ENCODE data around the gene FLT3. TPM values are rescaled to one million over a fixed set of nuclear protein-coding genes. Genes with fewer than 3 reads are reported as not detected.

FLT3 gene
- total and polyA plus RNA-seq, 9 of the 15 experiments (the other 6 are each of a cell fraction or from before 2014, with no cell fraction given), result not detected

DNA sequence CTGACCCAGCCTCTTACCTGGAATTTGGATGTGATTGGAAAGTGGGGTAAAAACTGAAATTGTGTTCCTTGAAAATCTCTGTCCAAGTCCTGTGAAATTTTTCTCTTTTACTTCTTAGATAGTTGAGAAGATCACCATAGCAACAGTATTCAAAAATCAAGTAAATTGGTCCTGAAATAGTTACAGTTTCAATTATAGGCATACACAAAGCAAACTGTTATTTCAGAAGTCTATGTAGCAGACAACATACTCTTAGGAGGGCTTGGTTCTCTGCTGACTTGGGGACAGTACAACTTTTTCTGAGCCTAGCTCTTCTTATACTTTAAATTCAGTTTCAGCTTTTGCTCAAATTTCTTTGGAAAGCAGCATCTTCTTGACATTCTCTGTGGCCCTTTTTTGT, 73.3 kb downstream of the FLT3 start:
- Histone ChIP-seq H3K27me3 (ENCODE audit: control insufficient read depth in 2 of 2, insufficient read depth in 2 of 2, low read length in 2 of 2) (peaks cover 7 to 28% of the 10 kb centered on the region in 2 experiments; a peak in 4 of 5 replicates), H3K4me2 (ENCODE audit: insufficient read depth, low read length) (no peak overlapping the region), H3K4me1 (replicated peaks in 1 of 2; ENCODE audit: control insufficient read depth in 2 of 2, insufficient read depth in 2 of 2, low read length in 2 of 2) (no peaks in the 10 kb centered on the region), H3K9me3 (replicated peaks; ENCODE audit: control insufficient read depth, insufficient read depth, low read depth, low read length) (no peaks in the 10 kb centered on the region), H3K36me3 (ENCODE audit: control insufficient read depth, insufficient read depth, low read length) (no peaks in the 10 kb centered on the region), H3K79me2 (ENCODE audit: control insufficient read depth, insufficient read depth, low read length) (no peaks in the 10 kb centered on the region), H4K20me1 (replicated peaks; ENCODE audit: control insufficient read depth, insufficient read depth, low read length) (no peaks in the 10 kb centered on the region), H3K9me1 (ENCODE audit: control insufficient read depth, insufficient read depth, low read length) (no peaks in the 10 kb centered on the region), H3K4me3 (no peak overlapping the region), H3K27ac (ENCODE audit: extremely low read depth, low read depth, low read length) (no peak overlapping the region), H3K9ac (ENCODE audit: insufficient read depth in 1 of 2, low read depth in 2 of 2, low read length in 2 of 2) (no peak overlapping the region), H2AFZ (ENCODE audit: low read depth, low read length) (no peak overlapping the region)
- CTCF ChIA-PET (ENCODE audit: low intra/inter-chr PET ratio), result no interaction called here
- POLR2A ChIA-PET, result no interaction called here
- BruUV-seq (replicated peaks), result no TSS peak
- no peak for DNase-seq (ENCODE audit: extremely low read depth in 1 of 4, low spot score in 3 of 4)
- in situ Hi-C loops (cut with MboI), result no loop called here
- TF ChIP-seq DPF2 (IDR thresholded peaks at IDR 0.05), result no peak
- no peak for TF ChIP-seq ZSCAN32 (CRISPR knock-in tag; IDR thresholded peaks at IDR 0.05)
- TF ChIP-seq ZNF695 (CRISPR knock-in tag; IDR thresholded peaks at IDR 0.05), result no peak
- TF ChIP-seq MTA1 (IDR thresholded peaks at IDR 0.05; ENCODE audit: borderline replicate concordance), result no peak
- TF ChIP-seq LCOR (CRISPR knock-in tag; IDR thresholded peaks at IDR 0.05), result no peak
- TF ChIP-seq MECOM (CRISPR knock-in tag; IDR thresholded peaks at IDR 0.05), result no peak
- TF ChIP-seq HMGN3 (IDR thresholded peaks at IDR 0.05; ENCODE audit: borderline replicate concordance, extremely low read depth, insufficient read length, low read depth, low read length), result no peak
- no peak for TF ChIP-seq ESRRA (IDR thresholded peaks at IDR 0.05; ENCODE audit: borderline replicate concordance, low read depth)
- TF ChIP-seq, protein P1, sequence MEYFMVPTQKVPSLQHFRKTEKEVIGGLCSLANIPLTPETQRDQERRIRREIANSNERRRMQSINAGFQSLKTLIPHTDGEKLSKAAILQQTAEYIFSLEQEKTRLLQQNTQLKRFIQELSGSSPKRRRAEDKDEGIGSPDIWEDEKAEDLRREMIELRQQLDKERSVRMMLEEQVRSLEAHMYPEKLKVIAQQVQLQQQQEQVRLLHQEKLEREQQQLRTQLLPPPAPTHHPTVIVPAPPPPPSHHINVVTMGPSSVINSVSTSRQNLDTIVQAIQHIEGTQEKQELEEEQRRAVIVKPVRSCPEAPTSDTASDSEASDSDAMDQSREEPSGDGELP (CRISPR knock-in tag; IDR thresholded peaks at IDR 0.05; ENCODE audit: borderline replicate concordance), result no peak
- TF ChIP-seq, protein P2, sequence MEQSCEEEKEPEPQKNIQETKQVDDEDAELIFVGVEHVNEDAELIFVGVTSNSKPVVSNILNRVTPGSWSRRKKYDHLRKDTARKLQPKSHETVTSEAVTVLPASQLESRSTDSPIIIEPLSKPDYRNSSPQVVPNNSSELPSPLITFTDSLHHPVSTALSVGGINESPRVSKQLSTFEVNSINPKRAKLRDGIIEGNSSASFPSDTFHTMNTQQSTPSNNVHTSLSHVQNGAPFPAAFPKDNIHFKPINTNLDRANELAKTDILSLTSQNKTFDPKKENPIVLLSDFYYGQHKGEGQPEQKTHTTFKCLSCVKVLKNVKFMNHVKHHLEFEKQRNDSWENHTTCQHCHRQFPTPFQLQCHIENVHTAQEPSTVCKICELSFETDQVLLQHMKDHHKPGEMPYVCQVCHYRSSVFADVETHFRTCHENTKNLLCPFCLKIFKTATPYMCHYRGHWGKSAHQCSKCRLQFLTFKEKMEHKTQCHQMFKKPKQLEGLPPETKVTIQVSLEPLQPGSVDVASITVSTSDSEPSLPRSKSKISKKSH (CRISPR knock-in tag; IDR thresholded peaks at IDR 0.05), result no peak
- no peak for TF ChIP-seq BDP1 (IDR thresholded peaks at IDR 0.05; ENCODE audit: insufficient read depth, insufficient read length)
- TF ChIP-seq HDAC8 (tag; IDR thresholded peaks at IDR 0.05), result no peak
- no peak for TF ChIP-seq PPARD (CRISPR knock-in tag; IDR thresholded peaks at IDR 0.05)
- TF ChIP-seq, protein P3, sequence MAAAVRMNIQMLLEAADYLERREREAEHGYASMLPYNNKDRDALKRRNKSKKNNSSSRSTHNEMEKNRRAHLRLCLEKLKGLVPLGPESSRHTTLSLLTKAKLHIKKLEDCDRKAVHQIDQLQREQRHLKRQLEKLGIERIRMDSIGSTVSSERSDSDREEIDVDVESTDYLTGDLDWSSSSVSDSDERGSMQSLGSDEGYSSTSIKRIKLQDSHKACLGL (CRISPR knock-in tag; IDR thresholded peaks at IDR 0.05; ENCODE audit: borderline replicate concordance, poor library complexity, severe bottlenecking), result no peak
- no peak for TF ChIP-seq SAFB (IDR thresholded peaks at IDR 0.05; ENCODE audit: borderline replicate concordance, low read depth, low read length)
- no peak for TF ChIP-seq POLR2B (IDR thresholded peaks at IDR 0.05; ENCODE audit: low read depth, partially characterized antibody)
- TF ChIP-seq, protein P4, sequence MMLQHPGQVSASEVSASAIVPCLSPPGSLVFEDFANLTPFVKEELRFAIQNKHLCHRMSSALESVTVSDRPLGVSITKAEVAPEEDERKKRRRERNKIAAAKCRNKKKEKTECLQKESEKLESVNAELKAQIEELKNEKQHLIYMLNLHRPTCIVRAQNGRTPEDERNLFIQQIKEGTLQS (IDR thresholded peaks at IDR 0.05), result no peak
- TF ChIP-seq, protein P4 (CRISPR knock-in tag; conservative IDR thresholded peaks at IDR 0.05), result no peak
- TF ChIP-seq TARDBP (IDR thresholded peaks at IDR 0.05), result no peak
- TF ChIP-seq LEF1 (IDR thresholded peaks at IDR 0.05), result no peak
- no peak for FAIRE-seq
- ATAC-seq, result no peak
- intact Hi-C loops (cut with micrococcal nuclease), result no loop called here

Data from K562 (cell line).